GM15510 (cell line): Measurements from ENCODE around the gene MTERF4.

ENCODE experiments used
- POLR2A ChIP-seq: IDR thresholded peaks from 3 replicates; pipeline ENCODE4 v1.6.1; 2011; ENCODE audit warnings: borderline replicate concordance; ENCODE audit not compliant: insufficient read length; ENCODE audit errors: extremely low read depth

Gene MTERF4

DNA sequence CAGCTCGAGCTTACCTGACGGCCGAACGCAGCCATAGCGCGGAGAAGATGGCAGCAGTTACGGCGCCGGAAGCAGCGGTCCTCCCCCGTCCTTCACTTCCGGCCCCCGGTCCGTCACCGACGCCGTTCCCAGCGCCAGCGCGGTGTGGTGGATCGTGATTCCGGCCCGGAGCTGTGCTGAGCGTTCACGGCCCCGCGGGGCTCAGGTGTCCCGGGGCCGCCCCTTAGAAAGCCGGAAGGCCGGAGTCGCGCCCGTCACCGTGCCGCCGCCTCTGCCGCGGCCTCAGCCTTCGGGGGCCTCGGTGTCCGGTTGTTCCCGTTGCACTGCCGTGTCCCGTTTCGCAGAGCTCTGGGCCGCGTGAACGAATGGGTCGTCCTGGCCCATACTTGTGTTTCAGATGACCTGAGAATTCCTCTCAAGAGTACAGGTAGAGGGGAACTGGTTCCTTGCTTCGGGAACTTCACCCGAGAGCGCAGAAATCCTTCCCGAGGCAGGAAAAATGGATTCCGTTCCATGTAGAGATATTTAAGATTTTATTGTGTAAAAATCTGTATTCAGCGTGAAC, at the start of gene MTERF4:
Gene MTERF4 (minus strand): TSS at position 49 of the 565 bp plus-strand sequence. CDS start 14 bp downstream, at position 35.
- peak; percentile 82 for TF ChIP-seq POLR2A

- TF ChIP-seq POLR2A: no peak
These were observed 48.8 kb upstream of the MTERF4 start for GRCh38 chr2:241150660-241151530.

DNA sequence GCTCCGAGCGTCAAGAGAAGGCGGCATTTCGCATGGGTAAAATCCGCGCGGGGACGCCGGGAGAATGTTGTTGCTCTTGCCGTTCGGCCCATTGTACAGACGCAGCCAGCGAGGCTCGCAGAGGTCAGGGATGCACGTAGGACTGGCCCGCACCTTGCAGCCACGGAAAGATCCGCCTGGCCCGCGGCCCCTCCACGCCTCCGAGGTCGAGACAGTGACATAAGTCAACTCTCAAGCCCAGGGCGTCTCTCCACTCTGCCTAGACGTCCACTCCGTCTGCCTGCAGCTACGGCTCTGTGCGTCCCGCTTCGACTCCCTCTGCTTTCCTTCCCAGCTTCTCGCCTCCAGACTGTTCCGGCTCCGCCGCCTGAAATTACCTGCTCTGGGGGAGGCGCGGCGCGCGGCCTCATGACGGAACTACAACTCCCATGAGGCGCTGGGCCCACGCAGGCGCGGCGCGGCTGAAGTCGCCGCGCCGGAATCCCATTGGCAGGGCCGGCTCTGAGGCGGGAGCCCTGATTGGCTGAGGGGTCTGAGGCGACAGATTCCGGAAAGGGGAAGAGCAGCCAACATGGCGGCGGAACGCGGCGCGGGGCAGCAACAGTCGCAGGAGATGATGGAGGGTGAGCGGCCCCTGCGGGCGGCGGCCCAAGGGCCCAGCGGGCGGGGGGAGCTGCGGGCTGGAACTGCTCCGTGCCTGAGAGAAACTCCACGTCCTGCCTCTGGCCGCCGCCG, 48.0 kb upstream of the MTERF4 start, which contains the start of gene PPP1R7:
Gene PPP1R7 (plus strand): TSS at position 543 of the 735 bp plus-strand sequence. CDS start 29 bp downstream, at position 572.
- peak; percentile 85 for TF ChIP-seq POLR2A

DNA sequence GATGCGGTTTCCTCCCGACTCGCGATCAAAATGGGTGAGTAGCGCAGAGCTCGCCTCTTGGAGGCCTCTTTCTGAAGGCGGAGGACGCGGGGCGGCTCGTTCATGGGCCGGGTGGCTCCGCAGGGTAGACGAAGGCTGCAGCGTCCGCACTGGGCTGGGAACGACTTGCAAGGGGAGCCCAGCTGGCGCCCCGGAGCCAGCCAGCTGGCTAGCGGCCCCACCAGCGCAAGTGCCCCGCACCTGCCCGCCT, 47.5 kb upstream of the MTERF4 start:
- TF ChIP-seq POLR2A: no peak

- peak; percentile 35 for TF ChIP-seq POLR2A
These were observed 47.0 kb upstream of the MTERF4 start, which contains the start of gene PASK for GRCh38 chr2:241148891-241149674. TSS of gene PASK (minus strand) at chr2:241149472. CDS start at chr2:241143032, 6,440 bp downstream.

- TF ChIP-seq POLR2A: no peak
These were observed 46.2 kb upstream of the MTERF4 start for GRCh38 chr2:241148239-241148638.

GRCh38 chr2:241147336-241147735, 45.2 kb upstream of the MTERF4 start:
- no peak for TF ChIP-seq POLR2A

DNA sequence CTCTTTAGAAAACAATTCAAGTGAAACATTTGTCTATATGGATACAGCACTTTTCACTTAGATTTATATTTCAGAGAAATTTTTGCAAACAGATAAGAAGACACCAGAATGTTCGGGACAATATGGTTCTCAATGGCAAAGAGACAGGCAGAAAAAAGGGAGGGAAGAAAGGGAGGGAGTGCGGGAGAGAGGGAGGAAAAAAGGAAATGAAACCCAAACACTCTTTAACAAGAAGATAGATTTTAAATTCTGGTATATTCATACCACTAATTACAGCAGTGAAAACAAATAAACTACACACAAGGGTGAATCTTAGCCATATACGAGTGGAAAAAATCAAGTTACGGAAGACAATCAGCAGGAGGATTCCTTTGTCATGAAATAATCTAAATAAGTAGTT, 44.2 kb upstream of the MTERF4 start:
- TF ChIP-seq POLR2A: no peak

- TF ChIP-seq POLR2A: no peak
These were observed 40.5 kb upstream of the MTERF4 start for GRCh38 chr2:241142593-241142992.

GRCh38 chr2:241142063-241142462, 40.0 kb upstream of the MTERF4 start:
- TF ChIP-seq POLR2A: no peak

DNA sequence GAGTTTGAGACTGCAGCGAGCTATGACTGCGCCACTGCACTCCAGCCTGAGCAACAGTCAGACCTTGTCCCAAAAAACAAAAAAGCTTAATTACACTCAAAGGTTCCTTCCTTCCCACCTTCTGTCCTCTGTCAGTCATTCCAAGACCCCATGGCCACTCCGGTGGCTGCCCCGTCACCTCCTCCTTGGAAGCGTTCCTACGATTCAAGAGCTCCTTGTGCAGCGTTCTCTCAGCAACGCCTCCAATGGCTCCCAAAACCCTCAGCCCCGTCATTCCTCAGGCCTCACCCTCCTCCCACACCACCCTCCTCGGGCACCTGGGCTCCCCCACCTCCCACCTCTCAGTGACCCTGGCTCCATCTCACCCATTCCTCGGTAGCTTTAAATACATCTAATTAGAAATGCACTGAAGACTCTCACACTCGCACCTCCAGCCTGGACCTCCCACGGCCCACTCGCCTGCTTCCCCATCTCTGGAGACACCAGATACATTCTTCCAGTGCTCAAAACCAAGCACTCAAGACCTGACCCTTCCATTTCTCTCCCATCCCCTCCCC, 39.2 kb upstream of the MTERF4 start:
- TF ChIP-seq POLR2A: no peak

- TF ChIP-seq POLR2A: no peak
These were observed 38.4 kb upstream of the MTERF4 start for GRCh38 chr2:241140445-241140840.

GRCh38 chr2:241139531-241140444, 37.7 kb upstream of the MTERF4 start:
- TF ChIP-seq POLR2A: no peak
